ENCODE results near the gene GATA2.

Gene GATA2

DNA sequence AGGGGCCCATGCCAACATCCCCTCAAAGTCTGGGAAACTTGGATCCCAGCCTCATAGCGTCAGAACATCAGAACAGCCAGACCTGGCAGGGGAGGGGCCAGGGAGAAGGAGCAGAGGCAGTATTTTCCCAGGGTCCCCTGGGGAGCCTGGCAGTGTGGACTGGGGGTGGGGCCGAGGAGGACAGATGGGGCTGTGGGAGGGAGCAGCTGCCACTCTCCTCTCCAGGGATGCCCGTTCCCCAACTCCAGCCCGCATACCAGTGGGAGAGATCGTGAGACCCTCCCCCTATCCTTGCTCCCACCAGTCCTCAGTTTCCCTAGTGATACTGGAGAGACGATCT, 19.9 kb downstream of the GATA2 start:
- DNase-seq (ENCODE audit: low read depth), result no peak

DNA sequence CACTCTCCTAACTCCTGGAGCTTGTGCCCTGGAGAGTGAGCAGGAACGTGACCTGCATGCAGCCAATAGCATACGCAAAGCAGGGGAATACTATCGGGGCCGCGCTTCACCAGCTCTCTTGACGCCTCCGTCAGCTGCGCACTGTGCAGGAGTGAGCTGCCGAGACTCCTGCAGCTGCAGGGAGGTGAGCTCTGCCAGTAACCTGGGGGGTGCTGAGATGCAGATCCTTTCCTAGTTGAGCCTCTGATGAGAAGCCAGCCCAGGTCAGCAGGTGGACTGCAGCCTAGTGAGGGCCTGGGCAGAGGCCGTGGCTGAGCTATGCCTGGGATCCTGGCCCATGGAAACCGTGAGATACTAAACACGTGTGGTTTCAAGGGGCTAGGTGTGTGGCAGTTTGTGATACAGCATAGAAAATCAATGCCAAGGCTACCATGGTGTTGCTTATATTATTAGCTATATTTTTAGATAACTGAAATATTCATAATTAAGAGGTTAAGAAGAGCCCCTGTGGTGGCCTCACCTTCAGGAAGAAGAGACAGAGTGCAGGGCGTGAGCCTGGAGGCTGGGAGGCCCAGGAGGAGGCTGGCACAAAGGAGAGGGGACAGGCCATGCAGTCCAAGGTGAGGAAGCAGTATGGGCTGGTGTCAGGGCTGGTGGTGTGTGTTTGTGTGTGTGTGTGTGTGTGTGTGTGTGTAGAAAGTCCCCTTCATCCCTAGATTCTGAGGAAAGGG, 20.4 kb downstream of the GATA2 start:
- no peak for DNase-seq (ENCODE audit: low read depth)

DNA sequence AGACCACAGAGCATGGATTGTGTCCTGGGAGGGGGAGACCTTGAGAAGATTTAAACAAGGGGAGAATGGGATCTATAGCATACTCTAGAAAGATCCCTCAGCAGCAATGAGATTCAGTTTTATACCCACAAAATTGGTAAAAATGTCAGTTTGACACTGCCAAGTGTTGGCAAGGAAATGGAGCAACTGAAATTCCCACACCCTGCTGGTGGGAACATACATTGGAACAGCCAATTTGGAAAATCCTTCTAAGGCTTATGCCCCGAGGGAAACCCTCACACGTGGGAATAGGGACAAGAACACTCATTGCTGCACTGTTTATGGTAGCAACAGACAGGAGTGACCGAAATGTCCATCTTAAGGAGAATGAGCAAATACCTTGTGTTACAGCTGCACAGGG, 21.3 kb downstream of the GATA2 start:
- no peak for DNase-seq (ENCODE audit: low read depth)

DNA sequence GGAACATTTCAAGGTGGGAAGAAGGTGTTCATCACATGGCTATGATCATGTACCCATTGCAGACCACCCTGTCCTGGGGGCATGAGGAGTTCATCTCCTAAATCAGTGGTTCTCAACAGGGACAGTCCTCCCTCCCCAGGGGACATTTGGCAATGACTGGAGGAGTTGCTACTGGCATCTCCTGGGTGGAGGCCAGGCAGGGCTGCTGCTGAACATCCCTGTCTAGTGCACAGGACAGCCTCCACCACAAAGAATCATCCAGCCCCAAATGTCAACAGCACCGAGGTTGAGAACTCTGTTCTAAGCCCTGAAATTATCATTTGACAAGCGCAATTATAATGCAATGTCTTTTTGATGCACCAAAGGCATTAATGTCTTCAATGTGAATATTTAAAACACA, 21.9 kb downstream of the GATA2 start:
- no peak for DNase-seq (ENCODE audit: low read depth)

DNA sequence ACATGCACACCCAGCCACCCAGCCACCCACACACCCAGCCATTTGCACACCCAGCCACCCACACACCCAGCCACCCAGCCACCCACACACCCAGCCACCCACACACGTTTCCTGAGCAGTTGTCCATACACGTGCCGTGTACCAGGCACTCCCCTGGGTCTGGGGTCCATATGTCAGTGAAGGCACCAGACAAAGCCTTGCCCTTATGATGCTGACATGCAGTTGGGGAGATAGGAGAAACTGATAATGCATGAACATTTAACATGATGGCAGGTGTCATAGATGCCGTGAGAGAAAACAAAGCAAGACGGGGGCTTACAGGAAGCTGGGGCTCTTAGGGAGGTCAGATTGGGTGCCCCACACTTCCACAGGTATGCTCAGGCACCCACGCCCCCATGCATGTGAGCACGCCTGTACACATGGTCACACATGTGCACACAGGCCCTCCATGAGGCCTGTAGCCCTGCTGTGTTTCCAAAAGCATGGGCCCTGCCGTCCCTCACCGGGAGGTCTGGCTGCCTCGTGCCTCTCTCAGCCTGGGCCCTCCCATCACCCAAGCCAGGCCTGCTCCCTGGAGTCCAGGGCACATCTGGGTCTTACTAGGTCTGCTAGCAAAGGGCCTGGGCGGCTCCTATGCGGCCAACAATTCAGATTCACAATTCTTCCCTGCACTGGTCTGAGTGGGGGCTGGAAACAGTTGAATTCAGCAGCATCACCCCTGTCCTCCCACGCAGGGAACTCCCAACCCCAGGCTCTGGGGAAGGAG, 22.7 kb downstream of the GATA2 start:
- no peak for DNase-seq (ENCODE audit: low read depth)

DNA sequence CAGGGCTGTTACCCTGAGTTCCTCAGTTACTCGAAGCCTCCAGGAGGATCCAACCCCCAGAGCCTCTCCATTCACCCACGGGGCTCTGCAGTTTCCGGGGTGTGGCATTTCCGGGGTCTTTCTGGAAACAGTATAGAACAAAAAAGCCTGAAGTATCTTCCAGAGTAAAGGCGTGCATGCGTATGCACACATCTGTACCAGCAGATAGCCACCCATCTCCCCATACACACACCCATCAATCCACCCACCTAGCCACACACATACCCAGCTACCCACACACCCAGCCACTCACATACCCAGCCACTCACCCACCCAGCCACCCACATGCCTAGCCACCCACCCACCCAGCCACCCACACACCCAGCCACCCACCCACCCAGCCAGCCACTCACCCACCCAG, 23.4 kb downstream of the GATA2 start:
- no peak for DNase-seq (ENCODE audit: low read depth)

DNA sequence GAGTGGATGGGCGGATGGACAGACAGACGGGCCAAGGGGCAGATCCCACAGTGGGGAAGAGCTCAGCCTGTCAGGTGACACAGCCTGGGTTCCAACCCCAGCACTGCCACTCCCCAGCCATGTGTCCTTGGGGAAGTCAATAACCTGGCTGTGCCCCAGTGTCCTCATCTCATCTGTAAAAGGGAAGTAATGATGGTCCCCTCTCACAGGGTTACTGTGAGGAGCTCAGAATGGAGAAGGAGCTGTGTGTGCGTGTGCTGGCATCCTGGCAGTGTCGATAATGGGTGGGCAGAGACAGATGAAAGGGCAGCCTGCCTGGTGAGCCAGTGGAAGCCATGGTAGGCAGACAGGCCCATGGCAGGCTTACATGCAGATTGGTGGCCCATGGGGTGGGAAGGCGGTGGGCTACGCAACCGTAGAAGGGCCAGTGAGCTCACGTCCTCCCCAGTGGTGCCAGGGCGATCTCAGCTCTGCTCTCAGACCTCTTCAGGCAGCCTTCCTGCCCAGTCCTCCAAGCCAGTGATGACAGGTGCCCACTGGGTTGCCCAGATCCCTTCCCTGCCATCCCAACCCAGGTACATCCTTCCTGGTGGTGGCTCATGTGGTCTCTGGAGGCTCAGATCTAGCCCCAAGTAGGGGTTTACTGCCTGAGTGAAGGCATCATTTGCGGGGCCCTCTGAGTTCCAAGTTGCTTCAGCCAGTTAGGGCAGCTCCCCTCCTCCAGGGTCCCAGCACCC, 24.0 kb downstream of the GATA2 start:
- DNase-seq (ENCODE audit: low read depth), result no peak

DNA sequence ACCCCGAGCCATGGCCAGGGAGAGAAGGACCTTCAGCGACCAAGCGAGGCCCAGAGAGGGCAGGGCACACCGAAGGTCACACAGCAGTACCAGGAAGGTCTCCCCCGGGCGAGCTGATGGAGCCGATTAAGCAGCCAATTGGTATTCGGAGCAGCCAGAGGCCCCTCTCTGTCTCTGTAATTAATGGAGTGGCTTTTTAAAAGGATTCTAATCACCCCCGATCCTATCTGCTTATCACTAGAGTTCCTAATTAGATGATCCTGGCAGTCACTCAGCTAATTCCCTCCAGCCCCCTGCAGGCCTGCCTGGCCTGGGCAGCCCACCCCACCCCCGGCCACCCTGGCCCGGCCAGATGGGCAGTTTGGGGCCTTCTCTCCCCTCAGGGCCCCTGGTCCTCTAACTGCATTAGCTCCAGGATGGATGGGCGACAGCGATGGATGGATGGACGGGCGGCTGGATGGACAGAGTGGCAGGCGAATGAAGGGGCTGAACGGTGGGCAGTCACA, 24.7 kb downstream of the GATA2 start:
- no peak for DNase-seq (ENCODE audit: low read depth)

DNA sequence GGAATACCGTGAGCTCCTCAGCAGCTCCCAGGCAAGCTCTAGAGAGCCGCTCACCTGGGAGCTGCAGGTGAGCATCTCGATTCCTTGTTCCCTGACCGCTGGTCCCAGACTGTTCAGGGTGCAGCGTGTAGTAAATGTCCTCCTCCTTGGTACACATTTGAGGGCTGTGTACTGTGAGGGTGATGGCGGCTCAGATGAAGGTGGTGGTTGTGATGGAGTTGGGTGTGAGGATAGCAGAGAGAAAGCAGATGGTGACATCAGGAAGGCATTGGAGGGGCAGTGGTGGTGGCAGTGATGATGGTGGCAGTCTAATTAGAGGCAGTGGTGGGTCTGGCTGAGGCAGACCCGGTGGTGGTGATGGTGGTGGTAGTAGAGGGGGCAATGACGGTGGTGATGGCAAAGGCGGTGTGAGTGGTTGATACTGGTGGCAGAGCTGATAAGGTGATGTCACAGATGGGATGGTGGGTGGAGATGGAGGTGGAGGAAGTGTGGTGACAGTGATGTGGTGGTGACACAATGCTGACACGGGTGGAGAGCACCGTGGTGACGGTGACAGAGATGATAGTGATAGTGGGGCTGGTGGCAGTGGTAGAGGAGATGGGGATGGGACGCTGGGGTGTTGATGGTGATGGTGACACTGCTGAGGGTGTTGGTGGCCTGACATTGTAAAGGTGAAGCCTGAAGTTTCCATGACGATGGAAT, 26.0 kb downstream of the GATA2 start, which contains the start of gene DNAJB8:
DNAJB8 (minus strand) TSS at position 51 of the 702 bp plus-strand sequence. CDS start 3,645 bp downstream, outside the sequence.
- DNase-seq (ENCODE audit: low read depth), result no peak

DNA sequence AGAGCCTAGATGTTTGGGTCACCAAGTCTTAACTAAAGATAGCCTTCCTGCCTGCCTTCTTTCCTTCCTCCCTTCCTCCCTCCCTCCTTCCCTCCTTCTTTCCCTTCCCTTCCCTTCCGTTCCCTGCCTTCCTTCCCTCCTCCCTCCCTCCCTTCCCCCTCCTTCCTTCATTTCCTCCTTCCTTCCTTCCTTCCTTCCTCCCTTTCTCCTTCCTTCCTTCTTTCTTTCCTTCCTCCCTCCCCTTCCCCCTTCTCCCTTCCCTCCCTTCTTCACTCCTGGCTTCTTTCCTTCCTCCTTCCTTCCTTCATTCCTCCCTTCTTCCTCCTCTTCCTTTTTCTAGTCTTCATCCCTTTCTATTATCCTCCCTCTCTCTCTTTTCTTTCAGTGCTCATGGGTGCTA, 28.3 kb downstream of the GATA2 start:
- DNase-seq (ENCODE audit: low read depth), result no peak

DNA sequence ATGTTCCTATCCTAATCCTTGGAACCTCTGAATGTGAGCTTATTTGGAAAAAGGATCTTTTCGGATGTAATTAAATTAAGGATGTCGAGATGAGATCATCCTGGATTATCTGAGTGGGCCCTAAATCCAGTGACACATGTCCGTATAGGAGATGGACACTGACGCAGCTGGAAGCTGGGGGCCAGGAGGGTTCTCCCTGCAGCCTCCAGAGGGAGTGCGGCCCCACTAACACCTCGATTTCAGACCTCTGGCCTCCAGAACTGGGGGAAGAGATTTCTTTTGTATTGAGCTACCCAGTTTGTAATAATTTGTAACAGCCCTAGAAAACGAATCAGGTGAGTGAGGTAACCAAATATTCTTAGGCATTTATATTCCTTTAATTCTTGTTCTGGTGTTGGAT, 28.8 kb downstream of the GATA2 start:
- no peak for DNase-seq (ENCODE audit: low read depth)

DNA sequence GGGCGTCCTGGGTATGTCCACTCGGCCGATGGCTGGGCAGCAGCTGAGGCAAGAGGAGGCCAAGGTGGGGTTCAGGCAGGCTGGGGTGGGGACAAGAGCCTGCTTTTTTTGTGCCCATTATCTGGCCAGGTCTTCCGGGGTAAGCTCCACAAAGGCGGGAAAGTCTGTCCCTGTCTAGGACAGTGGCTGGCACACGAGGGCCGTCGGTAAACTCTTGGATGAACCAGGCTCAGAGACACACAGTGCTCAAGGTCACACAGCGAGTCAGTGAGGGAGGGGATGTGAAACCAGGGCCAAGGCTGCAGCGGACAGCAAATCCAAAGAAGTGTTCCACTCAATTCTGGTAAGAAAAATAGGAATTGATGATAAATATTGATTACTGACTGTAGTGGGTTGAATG, 29.2 kb downstream of the GATA2 start:
- DNase-seq (ENCODE audit: low read depth), result no peak

DNA sequence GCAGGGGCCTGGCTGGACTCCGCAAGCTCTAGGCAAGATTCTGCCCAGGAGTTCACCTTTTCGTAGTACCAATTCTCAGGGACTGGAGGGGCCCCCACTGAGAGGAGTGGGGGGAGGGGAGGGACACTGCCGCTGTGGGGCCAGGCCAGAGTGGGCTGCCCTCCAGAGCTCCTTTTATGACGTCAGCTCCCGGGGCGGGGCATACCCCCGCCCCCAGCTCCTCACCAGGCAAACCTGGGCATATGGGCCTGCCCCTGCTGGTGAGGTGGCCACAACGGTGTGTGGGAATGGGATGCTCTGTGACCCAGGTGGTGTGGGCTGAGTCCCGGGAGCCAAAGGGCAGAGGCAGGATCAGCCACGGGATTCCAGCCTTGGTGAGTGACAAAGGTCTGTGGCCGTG, 29.6 kb downstream of the GATA2 start:
- DNase-seq (ENCODE audit: low read depth), result no peak

DNA sequence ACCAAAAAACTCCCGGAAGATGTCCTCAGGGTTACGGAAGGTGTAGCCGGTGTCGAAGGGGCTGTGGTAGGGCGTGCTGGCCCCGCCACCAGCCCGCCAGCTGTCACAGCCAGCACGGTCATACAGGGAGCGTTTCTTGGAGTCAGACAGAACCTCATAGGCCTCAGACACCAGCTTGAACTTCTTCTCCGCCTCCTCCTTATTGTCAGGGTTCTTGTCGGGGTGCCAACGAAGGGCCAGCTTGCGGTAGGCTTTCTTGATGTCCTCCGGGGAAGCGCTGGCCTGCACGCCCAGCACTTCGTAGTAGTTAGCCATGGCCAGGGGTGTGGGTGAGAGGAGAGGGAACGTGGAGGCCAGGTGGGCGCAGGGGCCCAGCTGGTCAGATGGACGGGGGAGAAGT, 30.1 kb downstream of the GATA2 start:
- no peak for DNase-seq (ENCODE audit: low read depth)

DNA sequence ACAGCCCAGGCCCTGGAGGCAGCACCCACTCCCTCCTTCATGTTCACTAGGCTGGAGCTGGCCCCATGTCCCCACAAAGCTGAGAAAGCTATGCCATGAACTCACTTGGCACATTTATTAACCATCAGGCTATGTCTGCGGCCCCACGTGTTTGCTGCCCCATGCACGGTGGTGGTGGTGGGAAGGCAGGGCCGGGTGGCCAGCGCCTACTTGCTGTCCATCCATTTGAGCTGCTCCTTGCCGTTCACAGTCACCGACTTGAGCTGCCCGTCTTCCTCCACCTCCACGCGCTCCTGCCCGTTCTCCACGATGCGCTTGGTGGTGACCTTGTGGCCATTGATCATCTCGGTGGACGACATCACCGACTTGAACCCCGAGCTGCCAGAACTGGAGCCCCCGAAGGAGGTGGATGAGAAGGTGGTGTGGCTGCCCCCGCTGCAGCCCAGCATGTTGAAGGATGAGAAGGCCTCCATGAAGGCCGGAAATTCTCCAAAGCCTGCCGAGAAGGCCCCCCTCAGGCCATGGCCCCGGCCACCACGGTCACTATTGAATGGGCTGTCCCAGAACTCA, 30.6 kb downstream of the GATA2 start:
- no peak for DNase-seq (ENCODE audit: low read depth)

DNA sequence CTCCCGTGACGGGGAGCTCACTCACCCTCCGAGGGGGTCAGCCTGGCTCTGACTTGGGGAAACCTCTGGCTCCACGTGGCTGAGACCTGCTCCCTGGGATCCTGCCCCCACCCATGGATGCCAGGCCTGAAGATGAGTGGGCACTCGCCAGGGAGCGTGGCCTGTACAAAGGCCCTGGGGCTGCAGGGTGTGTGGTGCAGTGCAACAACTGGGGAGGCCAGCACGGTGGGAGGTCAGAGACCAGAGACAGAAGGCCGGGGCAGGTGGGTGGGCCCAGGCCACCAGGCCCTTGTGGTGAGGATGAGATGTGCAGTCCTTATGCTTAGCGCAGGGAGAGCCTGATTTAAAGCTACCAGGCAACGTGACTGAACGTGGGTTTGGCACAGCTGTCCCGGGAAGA, 31.3 kb downstream of the GATA2 start:
- DNase-seq (ENCODE audit: low read depth), result no peak

DNA sequence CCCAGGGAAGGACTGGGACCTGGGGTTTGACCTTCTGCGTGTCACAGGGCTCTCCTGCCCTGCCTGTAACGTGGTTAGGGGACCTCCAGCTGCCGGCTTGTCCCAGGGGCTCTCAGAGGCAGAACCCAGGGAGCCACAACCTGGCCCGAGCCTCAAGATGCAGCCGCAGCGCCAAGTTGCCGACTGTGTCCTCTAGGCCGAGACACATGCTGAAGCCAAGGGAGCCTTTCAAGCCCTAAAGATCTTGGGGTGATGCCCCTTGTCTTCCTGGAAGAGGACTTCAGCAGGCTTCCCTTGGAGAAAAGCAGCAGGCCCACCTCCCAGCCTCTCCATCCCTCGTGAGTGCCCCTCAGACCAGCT, 33.6 kb downstream of the GATA2 start:
- DNase-seq (ENCODE audit: low read depth), result no peak

DNA sequence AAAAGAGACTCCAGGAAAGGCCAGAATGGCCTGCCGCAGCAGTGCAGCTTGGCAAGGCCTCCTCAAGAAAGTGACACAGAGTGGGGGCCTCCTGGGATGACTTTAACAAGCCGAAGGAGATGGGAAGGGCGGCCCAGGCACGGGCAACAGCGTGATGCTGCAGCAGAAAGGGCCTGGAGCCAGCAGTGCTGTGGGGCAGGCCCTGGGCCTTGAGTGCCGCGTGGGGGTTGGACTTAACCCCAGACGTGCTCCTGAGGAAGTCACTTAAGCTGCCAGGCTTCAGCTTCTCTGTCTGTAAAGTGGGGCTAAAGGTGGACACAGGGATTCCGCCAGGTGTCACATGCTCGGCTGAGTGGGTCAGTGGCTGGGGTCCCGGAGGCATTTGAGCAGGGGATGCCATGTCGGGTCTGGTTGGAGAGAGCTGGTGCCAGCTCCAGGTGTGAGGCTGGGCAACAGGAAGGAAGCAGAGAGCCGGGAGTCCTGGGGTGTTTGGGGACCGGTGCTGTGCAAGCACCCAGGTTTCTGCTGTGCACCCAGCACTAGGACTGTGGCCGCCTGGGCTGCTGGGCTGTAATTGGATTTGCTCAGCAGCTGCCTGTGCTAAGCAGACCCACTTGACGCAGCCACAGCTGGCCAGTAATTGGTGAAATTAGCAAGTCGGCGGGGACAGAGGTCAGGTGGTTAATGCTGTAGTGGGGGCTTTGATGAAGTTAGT, 34.1 kb downstream of the GATA2 start:
- no peak for DNase-seq (ENCODE audit: low read depth)

DNA sequence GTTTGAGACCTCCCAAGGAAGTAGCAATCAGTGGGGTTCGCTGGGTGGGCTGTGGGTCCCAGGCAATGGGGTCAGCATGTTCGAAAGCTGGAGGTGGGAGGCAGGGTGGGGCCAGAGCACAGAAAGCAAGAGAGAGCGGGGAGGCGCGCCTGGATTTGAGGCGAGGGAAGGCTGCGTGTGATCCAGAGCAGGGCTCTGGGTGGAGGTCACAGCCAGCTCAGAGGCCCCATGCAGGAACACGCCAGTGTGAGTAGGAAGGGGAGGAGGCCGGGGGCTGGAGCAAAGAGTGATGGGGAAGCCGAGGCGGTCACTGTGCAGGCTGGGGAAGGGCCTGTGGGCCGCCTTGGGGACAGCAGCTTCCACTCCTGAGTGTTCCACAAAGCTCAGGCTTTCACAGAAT, 35.1 kb downstream of the GATA2 start:
- no peak for DNase-seq (ENCODE audit: low read depth)

DNA sequence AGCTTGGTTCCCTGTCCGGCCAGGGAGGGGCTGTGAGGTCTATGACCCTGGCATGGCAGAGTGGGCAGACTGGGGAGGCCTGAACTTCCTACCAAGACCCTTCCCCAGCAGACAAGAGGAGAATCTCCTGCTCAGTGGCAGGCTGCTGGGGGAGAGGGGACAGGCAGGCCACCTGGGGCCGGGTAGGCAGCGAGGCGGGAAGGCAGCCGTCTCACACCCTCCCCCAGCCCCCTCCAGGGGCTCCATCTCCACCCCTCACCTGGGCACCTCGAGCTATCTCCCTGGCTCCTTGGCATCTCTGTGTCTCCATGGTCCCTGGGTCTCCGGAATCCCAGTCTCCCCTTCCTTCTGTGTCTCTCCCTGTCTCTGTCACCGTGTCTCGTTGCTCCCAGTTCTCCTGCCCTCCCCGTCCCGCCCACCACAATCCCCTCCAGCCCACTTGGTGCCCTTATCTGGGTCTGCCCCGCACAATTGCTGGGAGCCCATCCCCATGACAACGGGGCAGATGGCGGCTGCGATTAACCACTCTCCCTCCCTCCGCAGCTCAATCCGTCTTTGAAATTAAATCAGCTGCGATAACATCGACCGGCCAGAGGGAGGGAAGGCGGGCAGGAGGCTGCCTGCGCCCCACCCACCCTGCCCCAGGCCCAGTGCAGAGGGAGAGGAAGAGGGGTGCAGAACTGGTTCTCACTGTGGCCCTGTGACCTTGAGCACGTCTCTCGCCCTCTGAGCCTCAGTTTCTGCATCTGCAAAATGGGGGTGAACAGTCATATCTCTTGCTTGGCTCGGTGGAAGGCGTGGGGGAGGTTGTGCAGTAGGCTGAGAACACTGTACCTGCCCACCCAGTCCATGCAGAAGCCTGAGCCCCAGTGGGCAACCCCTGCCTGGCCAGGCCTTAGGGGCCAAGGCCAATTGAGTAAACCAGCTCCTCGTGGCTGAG, 36.0 kb downstream of the GATA2 start:
- DNase-seq (ENCODE audit: low read depth), result no peak

Measured in stimulated activated CD8-positive, alpha-beta memory T cell treated with anti-CD3 and anti-CD28 coated beads, Interleukin-7, amount 100 ng/mL, for 24 hours (primary cell).